ENCODE results near the gene FNDC10. TPM values are rescaled to one million over a fixed set of nuclear protein-coding genes. Genes with fewer than 3 reads are reported as not detected.

FNDC10 gene
- total RNA-seq, 1 experiment from 2014 or later, result 15.2 TPM

DNA sequence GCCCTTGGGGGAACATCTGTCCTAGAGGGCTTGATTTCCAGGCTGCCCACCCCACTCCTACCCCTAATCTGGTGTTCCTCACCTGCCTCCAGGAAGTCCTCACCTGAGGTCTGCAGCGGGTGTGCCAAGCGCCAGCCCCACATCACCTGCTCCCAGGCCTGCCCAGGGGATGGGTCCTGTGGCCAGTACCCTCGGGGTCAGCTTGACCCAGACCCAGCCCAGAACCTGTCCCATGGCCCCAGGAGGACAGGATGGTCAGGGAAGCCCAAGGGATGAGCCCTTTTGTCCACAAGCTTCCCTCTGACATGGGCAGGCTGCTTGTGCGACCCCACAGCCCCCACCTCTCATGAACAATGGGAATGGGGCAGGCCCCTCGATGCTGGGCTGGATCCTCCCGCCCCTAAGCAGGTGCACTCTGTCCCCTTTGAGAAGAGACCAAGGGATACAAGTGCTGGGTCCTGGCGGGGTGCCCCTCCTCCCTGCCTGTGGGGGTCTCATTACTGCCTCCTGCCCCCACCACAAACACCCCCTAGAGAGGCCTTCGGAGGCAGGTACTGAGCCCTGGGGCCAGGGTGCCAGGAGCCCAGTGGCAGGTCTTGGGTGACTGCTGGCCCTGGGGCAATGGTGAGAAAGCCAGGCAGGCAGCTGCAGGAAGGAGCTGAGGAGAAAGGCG is 18.6 kb upstream of the FNDC10 start:
- H3K79me1 ChIP-seq (ENCODE audit: insufficient read depth, low read depth, low read length, poor library complexity, severe bottlenecking), result no peaks in the 10 kb centered on the region
- H3K4me3 Mint-ChIP-seq, result no peak overlapping the region
- H3K9me3 Mint-ChIP-seq, result no peaks in the 10 kb centered on the region; a peak in 1 of 5 replicates
- peaks cover 14 to 18% of the 10 kb centered on the region in 2 experiments for H3K4me1 Mint-ChIP-seq
- peaks cover 2 to 13% (median 6%) of the 10 kb centered on the region in 3 experiments; a peak in 6 of 7 replicates for H3K36me3 Mint-ChIP-seq (ENCODE audit: insufficient read depth in 1 of 3, low read depth in 3 of 3)
- H3K4ac ChIP-seq (ENCODE audit: low read depth, low read length), result no peak overlapping the region
- H3K23me2 ChIP-seq (ENCODE audit: insufficient read length, low read depth, low read length, poor library complexity, severe bottlenecking), result peaks cover 15% of the 10 kb centered on the region
- no peak overlapping the region for H2BK15ac ChIP-seq (ENCODE audit: low read depth, low read length)
- no peaks in the 10 kb centered on the region for H4K20me1 ChIP-seq (ENCODE audit: control insufficient read depth, insufficient read depth, insufficient read length)
- H3K27ac Mint-ChIP-seq, result no peak overlapping the region
- no peak overlapping the region for H3K4me2 ChIP-seq (ENCODE audit: insufficient read depth, insufficient read length, low read length)
- no peak overlapping the region for H2AK5ac ChIP-seq (ENCODE audit: insufficient read length, low read length)
- no peak overlapping the region for H3K27ac ChIP-seq (ENCODE audit: insufficient read length, low read depth, low read length)
- H2BK12ac ChIP-seq (ENCODE audit: insufficient read length, low read depth, low read length), result no peak overlapping the region
- no peak overlapping the region for H3K14ac ChIP-seq (ENCODE audit: insufficient read depth, low read length)
- no peak overlapping the region for H3K9ac ChIP-seq (ENCODE audit: extremely low read depth, insufficient read length, low read length)
- H3K23ac ChIP-seq (ENCODE audit: insufficient read length, low read depth, low read length), result no peak overlapping the region
- H3K56ac ChIP-seq (ENCODE audit: insufficient read length, low read depth, low read length), result no peak overlapping the region
- no peak overlapping the region for H3T11ph ChIP-seq (ENCODE audit: low read length)
- no peaks in the 10 kb centered on the region; the same call in 1 of the 2 replicates for H3K27me3 Mint-ChIP-seq (ENCODE audit: low read depth)
- WGBS (ENCODE audit: extremely low coverage, insufficient read length, low lambda C conversion rate), result no CpG with 5 or more reads among the region's 9 CpGs
- no peak overlapping the region for H4K91ac ChIP-seq (ENCODE audit: insufficient read length, low read depth, low read length)
- no peak for DNase-seq
- TF ChIP-seq, protein P1, sequence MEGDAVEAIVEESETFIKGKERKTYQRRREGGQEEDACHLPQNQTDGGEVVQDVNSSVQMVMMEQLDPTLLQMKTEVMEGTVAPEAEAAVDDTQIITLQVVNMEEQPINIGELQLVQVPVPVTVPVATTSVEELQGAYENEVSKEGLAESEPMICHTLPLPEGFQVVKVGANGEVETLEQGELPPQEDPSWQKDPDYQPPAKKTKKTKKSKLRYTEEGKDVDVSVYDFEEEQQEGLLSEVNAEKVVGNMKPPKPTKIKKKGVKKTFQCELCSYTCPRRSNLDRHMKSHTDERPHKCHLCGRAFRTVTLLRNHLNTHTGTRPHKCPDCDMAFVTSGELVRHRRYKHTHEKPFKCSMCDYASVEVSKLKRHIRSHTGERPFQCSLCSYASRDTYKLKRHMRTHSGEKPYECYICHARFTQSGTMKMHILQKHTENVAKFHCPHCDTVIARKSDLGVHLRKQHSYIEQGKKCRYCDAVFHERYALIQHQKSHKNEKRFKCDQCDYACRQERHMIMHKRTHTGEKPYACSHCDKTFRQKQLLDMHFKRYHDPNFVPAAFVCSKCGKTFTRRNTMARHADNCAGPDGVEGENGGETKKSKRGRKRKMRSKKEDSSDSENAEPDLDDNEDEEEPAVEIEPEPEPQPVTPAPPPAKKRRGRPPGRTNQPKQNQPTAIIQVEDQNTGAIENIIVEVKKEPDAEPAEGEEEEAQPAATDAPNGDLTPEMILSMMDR (conservative IDR thresholded peaks at IDR 0.05), result no peak
- H4K8ac ChIP-seq (replicated peaks; ENCODE audit: insufficient read length, low read depth, low read length), result no peak overlapping the region
- no peak overlapping the region for H2BK120ac ChIP-seq (ENCODE audit: low read depth, low read length, poor library complexity, severe bottlenecking)
- no peak overlapping the region for H2BK20ac ChIP-seq (ENCODE audit: low read depth, low read length, poor library complexity, severe bottlenecking)
- no peak overlapping the region for H2AFZ ChIP-seq (ENCODE audit: low read length)
- H3K27me3 ChIP-seq (ENCODE audit: insufficient read depth, low read length), result no peaks in the 10 kb centered on the region
- H3K79me2 ChIP-seq (ENCODE audit: insufficient read depth, low read length), result no peaks in the 10 kb centered on the region
- no peak overlapping the region for H4K5ac ChIP-seq (ENCODE audit: insufficient read length, low read depth, low read length)
- no peak overlapping the region for H2BK5ac ChIP-seq (ENCODE audit: insufficient read length, low read length)
- no peak overlapping the region for H3K18ac ChIP-seq (ENCODE audit: insufficient read length, low read depth, low read length)
- no peaks in the 10 kb centered on the region for H3K9me3 ChIP-seq (ENCODE audit: control insufficient read depth, low read depth, low read length)
- H3K4me1 ChIP-seq (ENCODE audit: insufficient read depth, low read length), result peaks cover 5% of the 10 kb centered on the region; the same call in 1 of the 2 replicates
